HG03135 (cell line): ENCODE results near the gene CT47C1.

ENCODE experiments used
- ATAC-seq: cut with Tn5 transposase; IDR thresholded peaks from one replicate; pipeline ENCODE4 v1.9.1; 2021; ENCODE audit warnings: mild to moderate bottlenecking, moderate library complexity; ENCODE audit not compliant: unreplicated experiment

CT47C1 gene

DNA sequence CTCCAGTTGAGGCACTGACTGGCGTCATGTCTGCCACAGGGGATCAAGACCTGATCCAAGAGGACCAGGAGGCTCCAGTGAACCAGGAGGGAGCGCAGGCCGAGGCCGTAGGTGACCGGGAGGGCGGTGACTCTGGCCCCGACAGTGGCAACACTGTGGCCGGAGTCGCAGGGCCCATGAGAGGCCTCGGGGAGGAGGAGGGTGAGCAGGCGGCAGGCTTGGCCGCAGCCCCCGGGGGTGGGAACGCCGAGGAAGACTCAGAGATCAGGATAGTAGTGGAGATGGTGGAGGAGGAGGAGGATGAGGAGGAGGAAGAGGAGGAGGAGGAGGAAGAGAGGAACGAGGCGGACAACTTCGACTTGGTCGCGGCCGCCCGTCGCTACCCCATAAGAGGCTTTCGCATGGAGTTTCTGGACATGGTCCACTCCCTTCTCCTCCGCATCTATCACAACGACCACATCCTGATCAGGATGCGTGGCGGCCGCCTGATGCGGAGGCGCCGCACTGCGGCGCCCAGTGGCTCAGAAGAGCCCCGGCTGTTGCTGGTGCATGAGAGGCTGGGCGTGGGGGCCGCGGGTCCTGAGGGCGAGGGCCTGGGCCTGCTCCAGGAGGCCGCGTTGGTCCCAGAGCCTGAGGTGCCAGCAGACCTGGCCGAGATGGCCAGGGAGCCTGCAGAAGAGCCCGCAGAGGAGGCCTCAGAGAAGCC is 560 bp downstream of the CT47C1 start:
- no peak for ATAC-seq

DNA sequence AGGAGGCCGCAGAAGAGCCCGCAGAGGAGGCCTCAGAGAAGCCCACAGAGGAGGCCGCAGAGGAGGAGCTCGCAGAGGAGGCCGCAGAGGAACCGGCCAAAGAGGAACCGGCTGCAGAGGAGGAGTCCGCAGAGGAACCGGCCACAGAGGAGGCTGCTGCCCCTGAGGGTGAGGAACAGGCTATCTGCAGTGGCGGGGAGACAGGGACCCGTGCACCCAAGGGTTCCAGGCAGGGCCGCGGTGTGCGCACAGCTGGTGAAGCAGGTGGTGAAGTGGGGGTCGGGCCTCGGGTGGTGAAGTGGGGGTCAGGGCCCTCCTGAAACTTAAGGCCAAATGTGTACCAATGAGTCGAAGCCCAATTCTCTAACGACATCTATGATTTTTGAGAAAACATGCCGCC is 1.1 kb downstream of the CT47C1 start:
- no peak for ATAC-seq

GRCh38 chrX:119075270-119076025 is 2.7 kb downstream of the CT47C1 start:
- ATAC-seq: no peak

DNA sequence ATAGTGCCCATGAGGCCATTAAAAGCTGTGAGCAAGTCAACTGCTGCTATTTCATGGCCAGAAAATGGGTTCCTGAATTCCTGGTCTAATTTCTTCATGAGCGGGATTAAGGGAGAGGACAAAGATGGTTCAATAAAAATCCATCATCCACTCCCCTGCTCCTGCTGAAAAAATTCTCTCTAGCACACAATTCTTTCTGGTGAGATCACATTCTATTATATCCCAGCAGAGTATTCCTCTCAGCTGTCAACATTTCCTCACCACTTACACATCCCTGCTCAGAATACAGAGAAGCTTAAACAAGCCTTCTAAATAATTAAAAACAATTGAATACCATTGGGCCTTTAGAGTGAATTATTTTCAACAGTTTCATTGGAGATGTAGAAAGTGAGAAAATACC is 9.5 kb downstream of the CT47C1 start:
- ATAC-seq: no peak

GRCh38 chrX:119084766-119085165 is 12.0 kb downstream of the CT47C1 start:
- ATAC-seq: no peak

GRCh38 chrX:119087121-119087520 is 14.3 kb downstream of the CT47C1 start:
- no peak for ATAC-seq

DNA sequence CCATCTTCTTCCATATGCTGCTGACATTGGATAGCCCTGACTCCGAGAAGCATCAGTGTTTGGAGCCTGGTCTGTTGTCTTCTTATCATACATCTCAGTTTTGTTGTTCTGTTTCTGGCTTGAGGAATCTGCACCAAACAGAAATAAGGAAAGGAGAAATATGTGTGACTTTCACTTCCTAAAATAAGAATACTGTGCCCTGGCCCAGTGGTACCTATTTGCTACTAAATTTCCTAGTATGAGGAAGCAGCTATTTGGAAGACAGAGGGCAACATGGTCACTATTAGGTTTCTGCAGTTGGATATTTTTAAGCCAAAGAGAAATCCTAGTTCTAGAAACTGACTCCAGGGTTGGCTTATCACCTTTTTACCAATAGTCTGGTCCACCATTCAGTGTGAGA is 16.8 kb downstream of the CT47C1 start:
- ATAC-seq: no peak

DNA sequence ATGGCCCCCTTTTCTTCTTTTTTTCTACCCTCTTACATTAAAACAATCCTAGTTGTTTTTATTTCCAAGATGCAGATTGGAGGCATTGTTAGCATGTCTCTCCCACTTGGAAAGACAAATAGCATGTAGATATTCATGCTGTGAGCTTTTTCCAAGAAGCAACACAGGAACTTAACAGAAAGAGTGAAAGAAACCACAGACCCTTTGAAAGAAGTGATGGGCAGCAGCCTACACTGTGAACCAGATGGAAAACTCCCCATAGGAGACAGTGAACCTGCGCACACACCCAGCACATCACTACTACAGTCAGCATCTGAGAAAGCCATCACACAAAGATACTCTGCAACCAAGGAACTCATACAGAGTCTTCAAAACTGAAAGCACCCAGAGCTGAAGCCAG is 17.8 kb downstream of the CT47C1 start:
- no peak for ATAC-seq

- no peak for ATAC-seq
These were observed 21.4 kb downstream of the CT47C1 start for GRCh38 chrX:119093991-119094735.

- no peak for ATAC-seq
These were observed 22.0 kb downstream of the CT47C1 start for GRCh38 chrX:119094819-119095218.

DNA sequence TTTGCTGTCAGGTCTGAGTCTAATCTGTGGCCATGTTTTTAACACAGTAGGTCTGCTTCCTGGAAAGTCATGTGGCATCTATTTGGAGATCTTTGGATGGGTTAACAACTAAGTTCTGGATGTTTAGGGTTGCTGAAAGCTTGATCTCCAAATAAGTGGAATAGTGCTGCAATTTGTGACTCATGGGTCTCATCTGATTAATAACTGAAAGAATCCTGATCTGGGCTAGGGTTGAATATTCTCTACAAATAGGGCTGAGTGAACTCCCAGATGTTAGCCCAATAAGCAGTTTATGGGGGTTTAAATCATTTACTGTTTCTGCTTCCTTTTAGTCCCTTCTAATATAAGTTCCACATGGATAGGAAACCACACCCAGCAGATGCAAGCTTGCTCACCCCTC is 23.1 kb downstream of the CT47C1 start:
- ATAC-seq: no peak

- ATAC-seq: no peak
These were observed 28.4 kb downstream of the CT47C1 start for GRCh38 chrX:119101168-119101567.

GRCh38 chrX:119105826-119106225 is 33.0 kb downstream of the CT47C1 start:
- no peak for ATAC-seq

- no peak for ATAC-seq
These were observed 34.4 kb downstream of the CT47C1 start for GRCh38 chrX:119107206-119107605.

GRCh38 chrX:119118780-119119395 is 46.1 kb downstream of the CT47C1 start:
- ATAC-seq: peak; percentile 95

- no peak for ATAC-seq
These were observed 48.5 kb downstream of the CT47C1 start for GRCh38 chrX:119121341-119121740.
